CD4-positive, alpha-beta memory T cell (primary cell): Measurements from ENCODE around the gene RTN3. TPM values are rescaled to one million over a fixed set of nuclear protein-coding genes. Genes with fewer than 3 reads are reported as not detected.

Experiments used
- CTCF ChIA-PET: fragments of 350-600 bp; sonication (Branson Sonifier 250); formaldehyde crosslinking; loops from one replicate; lab custom pipeline; 2021; ENCODE audit warnings: inconsistent platforms; ENCODE audit not compliant: partially characterized antibody; lab: Charles Lee
- POLR2A ChIA-PET: fragments of 350-600 bp; sonication (Branson Sonifier 250); formaldehyde crosslinking; loops from one replicate; lab custom pipeline; 2021; ENCODE audit not compliant: partially characterized antibody; lab: Charles Lee
- DNase-seq, 5 donors: peaks; one replicate each; pipeline versions ENCODE4 v3.0.0 to v3.0.0-alpha.2; 2020 to 2022; ENCODE audit warnings: mixed read lengths in 1 of 5
- H3K27ac ChIP-seq: one replicate; pipeline ENCODE4 v1.7.0; 2013; ENCODE audit warnings: low read depth, low read length
- H3K27me3 ChIP-seq: 2 replicates; pipeline ENCODE4 v1.7.0; 2013; ENCODE audit warnings: mild to moderate bottlenecking, low read length, moderate library complexity; ENCODE audit not compliant: insufficient read depth
- H3K36me3 ChIP-seq: 2 replicates; pipeline ENCODE4 v1.7.0; 2013; ENCODE audit warnings: mild to moderate bottlenecking, low read length, moderate library complexity; ENCODE audit not compliant: insufficient read depth
- H3K4me1 ChIP-seq: 2 replicates; pipeline ENCODE4 v1.7.0; 2013; ENCODE audit warnings: mild to moderate bottlenecking, low read length, moderate library complexity; ENCODE audit not compliant: insufficient read depth
- H3K4me3 ChIP-seq, 2 donors: one replicate each; pipeline ENCODE4 v1.7.0; 2013; ENCODE audit warnings: low read length in 2 of 2, mild to moderate bottlenecking in 1 of 2
- H3K9me3 ChIP-seq, 2 donors: one replicate each; pipeline ENCODE4 v1.7.0; 2013; ENCODE audit warnings: low read length in 2 of 2, control low read depth in 1 of 2; ENCODE audit not compliant: control insufficient read depth in 1 of 2
- H3K27ac Mint-ChIP-seq, 7 donors: one replicate each; pipeline ENCODE4 v1.8.0; 2020 to 2021; ENCODE audit warnings: mixed read lengths in 7 of 7, mild to moderate bottlenecking in 6 of 7, inconsistent platforms in 3 of 7, moderate library complexity in 3 of 7
- H3K27me3 Mint-ChIP-seq, 2 donors: one replicate each; pipeline ENCODE4 v1.8.0; 2020 to 2021; ENCODE audit warnings: mixed read lengths in 2 of 2
- H3K36me3 Mint-ChIP-seq, 2 donors: one replicate each; pipeline ENCODE4 v1.8.0; 2020 to 2021; ENCODE audit warnings: mixed read lengths in 2 of 2, inconsistent platforms in 1 of 2, mild to moderate bottlenecking in 1 of 2
- H3K4me1 Mint-ChIP-seq, 4 donors: one replicate each; pipeline ENCODE4 v1.8.0; 2020 to 2021; ENCODE audit warnings: mixed read lengths in 4 of 4, mild to moderate bottlenecking in 1 of 4
- H3K4me3 Mint-ChIP-seq, 8 donors: one replicate each; pipeline ENCODE4 v1.8.0; 2020 to 2021; ENCODE audit warnings: mixed read lengths in 8 of 8, mild to moderate bottlenecking in 7 of 8, moderate library complexity in 6 of 8, inconsistent platforms in 3 of 8
- H3K9me3 Mint-ChIP-seq, 8 donors: one replicate each; pipeline ENCODE4 v1.8.0; 2020 to 2021; ENCODE audit warnings: mixed read lengths in 8 of 8, mild to moderate bottlenecking in 5 of 8, inconsistent platforms in 3 of 8, moderate library complexity in 1 of 8
- intact Hi-C: fragments of 100-400 bp; cut with micrococcal nuclease; formaldehyde crosslinking; loops from one replicate; pipeline ENCODE4 v1.15.1; 2023
- polyA plus RNA-seq, 2 donors: library from polyadenylated mRNA; unstranded; fragments of 300-500 nt; fragmentation: Illumina TruSeq; gene quantifications; one replicate each; pipeline ENCODE4 v1.2.3, GENCODE V29; 2021
- total RNA-seq, 2 experiments: library from RNA; stranded (reverse); gene quantifications; one replicate each; pipeline ENCODE4 v1.2.3, GENCODE V29; 2021

Gene RTN3
- total and polyA plus RNA-seq, 4 experiments from 2014 or later: 41.7 to 72.9 (median 42.8) TPM

GRCh38 chr11:63763496-63764339, 82.4 kb downstream of the RTN3 start:
- intact Hi-C loops: no loop called here
- Histone ChIP-seq H3K27ac (no peak overlapping the region), H3K36me3 (no peaks in the 10 kb centered on the region), H3K27me3 (no peaks in the 10 kb centered on the region), H3K9me3 (no peaks in the 10 kb centered on the region), H3K4me3 (no peak overlapping the region), H3K4me1 (peaks cover 5% of the 10 kb centered on the region)
- Mint-ChIP-seq H3K9me3 (peaks cover 0 to 2% (median 0%) of the 10 kb centered on the region in 8 donors), H3K27ac (no peak overlapping the region), H3K4me1 (peaks cover 2 to 12% (median 6%) of the 10 kb centered on the region in 4 donors), H3K27me3 (peaks cover 0 to 5% of the 10 kb centered on the region in 2 donors), H3K36me3 (peaks cover 0 to 6% of the 10 kb centered on the region in 2 donors), H3K4me3 (no peak overlapping the region)
- no peak for DNase-seq
- CTCF ChIA-PET: no interaction called here
- POLR2A ChIA-PET: no interaction called here

- intact Hi-C loops: no loop called here
- Histone ChIP-seq H3K9me3 (no peaks in the 10 kb centered on the region), H3K4me3 (no peak overlapping the region), H3K27ac (no peak overlapping the region), H3K4me1 (peaks cover 5% of the 10 kb centered on the region), H3K27me3 (no peaks in the 10 kb centered on the region), H3K36me3 (no peaks in the 10 kb centered on the region)
- H3K27ac Mint-ChIP-seq: no peak overlapping the region
- no peak overlapping the region for H3K4me3 Mint-ChIP-seq
- no peak for DNase-seq
- H3K4me1 Mint-ChIP-seq: peaks cover 2 to 12% (median 6%) of the 10 kb centered on the region in 4 donors
- H3K36me3 Mint-ChIP-seq: peaks cover 0 to 6% of the 10 kb centered on the region in 2 donors
- CTCF ChIA-PET: no interaction called here
- peaks cover 0 to 5% of the 10 kb centered on the region in 2 donors for H3K27me3 Mint-ChIP-seq
- POLR2A ChIA-PET: no interaction called here
- peaks cover 0 to 2% (median 0%) of the 10 kb centered on the region in 8 donors for H3K9me3 Mint-ChIP-seq
Observed at GRCh38 chr11:63764340-63764678, 83.0 kb downstream of the RTN3 start.

GRCh38 chr11:63764679-63765647, 83.7 kb downstream of the RTN3 start:
- CTCF ChIA-PET: no interaction called here
- no peaks in the 10 kb centered on the region for H3K36me3 ChIP-seq
- no peak overlapping the region for H3K4me3 Mint-ChIP-seq
- POLR2A ChIA-PET: no interaction called here
- H3K36me3 Mint-ChIP-seq: peaks cover 0 to 6% of the 10 kb centered on the region in 2 donors
- no peak overlapping the region for H3K27ac ChIP-seq
- no peak overlapping the region for H3K27ac Mint-ChIP-seq
- intact Hi-C loops: loop anchor here (5.0 kb wide), 1 partner anchor 72 kb away; the partner anchor contains the start of gene MARK2
- peaks cover 11% of the 10 kb centered on the region for H3K4me1 ChIP-seq
- H3K27me3 Mint-ChIP-seq: peaks cover 0 to 5% of the 10 kb centered on the region in 2 donors
- no peak for DNase-seq
- peaks cover 3% of the 10 kb centered on the region for H3K27me3 ChIP-seq
- H3K4me1 Mint-ChIP-seq: peaks cover 3 to 15% (median 7%) of the 10 kb centered on the region in 4 donors
- H3K4me3 ChIP-seq: no peak overlapping the region
- H3K9me3 ChIP-seq: no peaks in the 10 kb centered on the region
- peaks cover 0 to 2% (median 0%) of the 10 kb centered on the region in 8 donors for H3K9me3 Mint-ChIP-seq

DNA sequence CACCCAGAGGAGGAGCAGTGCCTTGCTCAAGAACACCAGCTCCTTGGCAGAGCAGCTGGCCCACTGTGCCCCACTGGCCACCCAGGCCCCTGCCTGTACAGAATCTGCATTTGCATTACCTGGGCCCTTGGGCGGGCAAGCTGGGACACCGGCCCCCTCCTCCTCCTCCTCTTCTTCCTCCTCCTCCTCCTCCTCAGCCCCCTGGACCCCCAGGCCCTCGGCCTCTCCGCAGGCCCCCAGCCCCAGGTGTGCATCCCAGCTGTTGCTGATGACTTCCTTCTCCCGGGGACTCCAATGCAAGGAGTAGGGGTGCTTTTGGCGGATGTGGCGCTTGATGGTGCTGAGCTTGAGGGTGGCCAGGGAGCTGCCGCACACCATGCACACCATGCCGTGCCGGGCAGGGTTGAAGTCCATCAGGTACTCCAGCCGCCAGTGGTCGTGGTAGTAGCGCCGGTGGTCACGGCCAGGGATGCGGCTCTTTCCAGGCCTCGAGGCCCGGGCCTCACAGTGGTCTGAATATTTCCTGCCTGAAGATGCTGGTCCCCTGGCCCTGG, 84.5 kb downstream of the RTN3 start:
- Histone ChIP-seq H3K4me1 (peaks cover 13% of the 10 kb centered on the region), H3K4me3 (no peak overlapping the region), H3K9me3 (no peaks in the 10 kb centered on the region), H3K27me3 (peaks cover 6% of the 10 kb centered on the region), H3K27ac (no peak overlapping the region), H3K36me3 (no peaks in the 10 kb centered on the region)
- H3K4me3 Mint-ChIP-seq: no peak overlapping the region
- ChIA-PET CTCF (interaction anchor here (0.9 to 2.9 kb wide), 2 partner anchors 179 to 180 kb away, joined by 3 to 10 read pairs; no protein-coding TSS in a partner anchor), POLR2A (interaction anchor here (0.7 kb wide), 1 partner anchor 19 kb away, joined by 3 read pairs; no protein-coding TSS in a partner anchor)
- peaks cover 0 to 2% (median 0%) of the 10 kb centered on the region in 8 donors for H3K9me3 Mint-ChIP-seq
- intact Hi-C loops: loop anchor here (5.0 kb wide), 1 partner anchor 72 kb away; the partner anchor contains the start of gene MARK2
- peaks cover 3 to 18% (median 7%) of the 10 kb centered on the region in 4 donors for H3K4me1 Mint-ChIP-seq
- H3K27me3 Mint-ChIP-seq: peaks cover 0 to 6% of the 10 kb centered on the region in 2 donors
- DNase-seq: no peak
- peaks cover 0 to 6% of the 10 kb centered on the region in 2 donors for H3K36me3 Mint-ChIP-seq
- H3K27ac Mint-ChIP-seq: no peak overlapping the region

DNA sequence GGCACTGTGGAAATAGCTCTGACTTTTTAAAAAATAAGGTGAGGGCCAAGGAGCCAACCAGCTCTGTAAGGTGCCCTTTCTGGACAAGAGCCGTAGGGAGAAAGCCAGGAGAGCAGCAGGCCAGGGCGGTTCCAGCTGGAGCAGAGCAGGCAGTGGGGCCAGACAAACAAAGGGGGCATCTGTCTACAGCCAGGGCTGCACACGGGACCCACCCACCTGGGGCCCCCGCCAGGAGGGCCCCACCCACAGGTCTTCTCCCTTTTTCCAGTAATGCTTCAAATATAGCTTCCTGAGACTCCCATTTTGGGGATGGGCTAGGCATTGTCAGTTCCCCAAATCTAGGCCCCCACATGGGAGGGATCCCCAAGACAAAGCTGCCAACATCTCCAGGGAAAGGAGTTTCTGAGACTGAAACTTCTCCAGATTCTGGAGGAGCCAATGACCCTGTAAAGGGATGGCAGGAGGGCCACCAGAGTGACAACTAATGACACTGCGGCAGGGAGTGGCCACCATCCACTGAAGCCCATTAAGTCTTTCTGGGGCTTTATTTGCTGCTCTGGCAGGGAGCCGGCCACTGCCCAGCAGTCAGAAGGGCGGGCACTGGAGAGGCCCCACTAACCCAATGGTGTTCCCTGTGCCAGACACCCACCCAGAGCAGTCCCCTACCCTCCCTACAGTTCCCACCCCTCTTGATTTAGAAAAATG, 85.4 kb downstream of the RTN3 start:
- Mint-ChIP-seq H3K4me3 (peak overlapping the region; percentile 51 to 100 (median 90)), H3K36me3 (peaks cover 0 to 6% of the 10 kb centered on the region in 2 donors), H3K27me3 (peaks cover 0 to 11% of the 10 kb centered on the region in 2 donors), H3K4me1 (peaks cover 3 to 18% (median 7%) of the 10 kb centered on the region in 4 donors), H3K27ac (peak overlapping the region in 4 of 7 donors; percentile 14 to 41 (median 36)), H3K9me3 (peaks cover 0 to 2% (median 0%) of the 10 kb centered on the region in 8 donors)
- peaks cover 6% of the 10 kb centered on the region for H3K27me3 ChIP-seq
- H3K4me1 ChIP-seq: peaks cover 13% of the 10 kb centered on the region
- no peaks in the 10 kb centered on the region for H3K9me3 ChIP-seq
- no peak overlapping the region for H3K4me3 ChIP-seq
- no peak for DNase-seq
- intact Hi-C loops: loop anchor here (1.0 to 5.0 kb wide), 2 partner anchors 71 to 179 kb away; partner anchors contain the start of gene MARK2
- no peak overlapping the region for H3K27ac ChIP-seq
- ChIA-PET POLR2A (interaction anchor here (0.7 kb wide), 1 partner anchor 20 kb away, joined by 3 read pairs; no protein-coding TSS in a partner anchor), CTCF (interaction anchor here (0.9 to 2.9 kb wide), 7 partner anchors 11 to 384 kb away, joined by 3 to 10 read pairs (median 4); no protein-coding TSS in a partner anchor)
- H3K36me3 ChIP-seq: no peaks in the 10 kb centered on the region

- Histone ChIP-seq H3K4me3 (peak overlapping the region; percentile 83 to 94), H3K4me1 (peaks cover 13% of the 10 kb centered on the region), H3K27ac (no peak overlapping the region), H3K36me3 (no peaks in the 10 kb centered on the region), H3K27me3 (peaks cover 6% of the 10 kb centered on the region), H3K9me3 (no peaks in the 10 kb centered on the region)
- DNase-seq: no peak
- H3K4me1 Mint-ChIP-seq: peaks cover 3 to 18% (median 7%) of the 10 kb centered on the region in 4 donors
- intact Hi-C loops: loop anchor here (1.0 to 5.0 kb wide), 2 partner anchors 70 to 178 kb away; partner anchors contain the start of gene MARK2
- peaks cover 0 to 2% (median 0%) of the 10 kb centered on the region in 8 donors for H3K9me3 Mint-ChIP-seq
- ChIA-PET CTCF (interaction anchor here (1.0 to 2.9 kb wide), 12 partner anchors 11 to 385 kb away, joined by 3 to 10 read pairs (median 4); partner anchors contain the start of gene ATL3), POLR2A (interaction anchor here (1.2 to 1.5 kb wide), 2 partner anchors 71 to 179 kb away, joined by 4 to 5 read pairs; partner anchors contain the start of gene MARK2)
- peaks cover 0 to 6% of the 10 kb centered on the region in 2 donors for H3K36me3 Mint-ChIP-seq
- peak overlapping the region; percentile 87 to 100 (median 94) for H3K4me3 Mint-ChIP-seq
- peaks cover 1 to 12% of the 10 kb centered on the region in 2 donors for H3K27me3 Mint-ChIP-seq
- peak overlapping the region in 6 of 7 donors; percentile 69 to 94 (median 86) for H3K27ac Mint-ChIP-seq
Observed at GRCh38 chr11:63767267-63767564, 85.9 kb downstream of the RTN3 start.
